ENCODE measurements around the gene ZNF184.
"Not testable (repeated sequence)": the region's sequence is repeated elsewhere in the genome, so short reads cannot be mapped to it uniquely, and the experiment has no call there.

Gene ZNF184

DNA sequence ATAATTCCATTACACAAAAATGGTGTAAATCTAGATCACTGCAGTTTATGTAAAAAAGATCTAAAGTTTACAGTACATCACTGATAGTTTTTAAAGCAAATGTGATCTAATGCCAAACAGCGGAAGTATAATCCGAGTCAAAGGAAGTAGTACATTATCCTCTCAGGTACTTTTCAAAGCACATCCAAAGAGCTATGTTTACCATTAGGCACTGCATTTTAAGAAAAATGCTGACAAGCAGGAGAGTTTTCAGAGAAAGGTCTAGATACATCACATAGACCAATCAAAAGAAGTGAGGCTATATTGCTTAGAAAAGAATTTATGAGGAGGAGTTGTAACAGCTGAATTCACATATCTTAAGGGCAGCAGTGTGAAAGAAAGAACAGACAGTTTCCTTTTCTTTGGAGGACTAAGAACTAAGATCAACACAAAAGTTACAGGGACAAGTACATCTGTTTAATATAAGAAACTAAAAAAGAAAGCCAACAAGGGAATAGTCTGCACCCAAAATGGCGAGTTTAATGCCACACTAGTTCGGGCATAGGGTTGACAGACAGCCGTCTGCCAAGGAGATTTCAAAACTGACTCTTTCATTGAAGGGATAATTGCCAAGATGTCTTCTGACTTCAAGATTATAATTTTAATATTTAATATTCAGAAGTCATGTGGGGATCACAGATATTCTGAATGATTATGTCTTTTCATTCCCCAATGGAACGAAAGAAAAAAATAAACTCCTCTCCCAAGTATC is 1.4 kb downstream of the ZNF184 start:
- no peaks in the 10 kb centered on the region for H3K9me3 Mint-ChIP-seq
- ATAC-seq (replicated peaks), result no peak
- H3K36me3 Mint-ChIP-seq, result peaks cover 21 to 41% of the 10 kb centered on the region in 2 donors
- peak overlapping the region; percentile 87 to 95 for H3K4me3 Mint-ChIP-seq
- H3K27ac Mint-ChIP-seq, result peak overlapping the region; percentile 1
- no peak for DNase-seq
- H3K27me3 Mint-ChIP-seq, result no peaks in the 10 kb centered on the region
- H3K4me1 Mint-ChIP-seq, result peaks cover 25 to 31% of the 10 kb centered on the region in 2 donors

DNA sequence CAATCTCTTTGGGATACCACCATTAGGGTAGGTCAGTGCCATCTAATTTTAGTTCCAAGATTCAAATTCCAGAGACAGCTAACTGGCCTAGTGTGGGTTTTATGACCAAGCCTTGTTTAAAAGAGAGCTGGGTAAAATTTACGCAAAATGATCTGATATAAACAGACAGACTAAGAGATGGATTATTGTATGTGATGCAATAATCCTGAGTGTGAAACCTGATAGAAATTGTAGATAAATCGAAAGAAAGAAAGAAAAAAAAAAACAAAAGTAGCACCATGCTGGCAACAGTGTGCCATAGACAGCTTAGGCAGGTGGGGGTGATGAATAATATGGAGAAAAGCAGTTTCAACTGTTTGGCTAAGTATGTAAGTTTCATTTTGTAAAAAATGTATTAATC is 2.9 kb downstream of the ZNF184 start:
- Mint-ChIP-seq H3K4me1 (peaks cover 27 to 31% of the 10 kb centered on the region in 2 donors), H3K9me3 (no peaks in the 10 kb centered on the region), H3K27me3 (no peaks in the 10 kb centered on the region), H3K4me3 (no peak overlapping the region), H3K27ac (no peak overlapping the region), H3K36me3 (peaks cover 24 to 47% of the 10 kb centered on the region in 2 donors)
- DNase-seq (no peak), ATAC-seq (replicated peaks) (no peak)

DNA sequence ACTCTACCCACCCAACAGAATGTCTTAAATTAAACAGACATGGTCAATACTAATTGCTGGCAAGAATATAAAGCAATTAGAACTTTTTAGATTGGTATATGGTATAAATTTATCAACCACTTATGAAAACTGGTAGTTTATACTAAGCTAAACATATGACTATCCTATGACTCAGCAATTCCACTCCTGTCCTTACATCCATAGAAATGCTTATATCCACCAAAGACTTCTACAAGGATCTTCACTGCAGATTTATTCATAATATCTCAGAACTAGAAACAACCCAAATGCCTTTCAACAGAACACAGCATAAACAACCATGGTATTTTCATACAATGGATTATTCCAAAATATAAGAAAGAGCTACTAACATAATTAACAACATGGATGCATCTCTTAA is 4.6 kb downstream of the ZNF184 start:
- Mint-ChIP-seq H3K4me1 (peaks cover 27 to 36% of the 10 kb centered on the region in 2 donors), H3K9me3 (no peaks in the 10 kb centered on the region), H3K27me3 (no peaks in the 10 kb centered on the region), H3K36me3 (peaks cover 37 to 61% of the 10 kb centered on the region in 2 donors), H3K4me3 (no peak overlapping the region), H3K27ac (no peak overlapping the region)
- DNase-seq (no peak), ATAC-seq (replicated peaks) (no peak)

DNA sequence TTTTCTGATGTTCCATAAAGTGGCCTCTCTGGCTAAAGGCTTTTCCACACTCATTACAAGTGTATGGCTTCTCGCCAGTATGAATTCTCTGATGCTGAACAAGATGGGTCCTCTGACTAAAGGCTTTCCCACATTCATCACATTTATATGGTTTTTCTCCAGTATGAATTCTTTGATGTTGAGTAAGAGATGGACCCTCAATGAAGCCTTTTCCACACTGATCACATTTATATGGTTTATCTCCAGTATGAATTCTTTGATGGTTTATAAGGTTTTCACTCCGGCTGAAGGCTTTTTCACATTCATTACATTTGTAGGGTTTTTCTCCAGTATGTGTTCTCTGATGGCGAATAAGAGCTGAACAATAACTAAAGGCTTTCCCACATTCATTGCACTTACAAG is 20.4 kb downstream of the ZNF184 start:
- Mint-ChIP-seq H3K9me3 (peaks cover 52 to 62% of the 10 kb centered on the region in 2 donors), H3K36me3 (peaks cover 86 to 93% of the 10 kb centered on the region in 2 donors), H3K27me3 (no peaks in the 10 kb centered on the region), H3K4me1 (no peaks in the 10 kb centered on the region), H3K4me3 (no peak overlapping the region), H3K27ac (no peak overlapping the region)
- ATAC-seq (replicated peaks), result no peak
- DNase-seq, result no peak

- Mint-ChIP-seq H3K27ac (no peak overlapping the region), H3K9me3 (peaks cover 50 to 57% of the 10 kb centered on the region in 2 donors), H3K36me3 (peaks cover 84 to 91% of the 10 kb centered on the region in 2 donors), H3K4me3 (no peak overlapping the region), H3K27me3 (no peaks in the 10 kb centered on the region), H3K4me1 (no peaks in the 10 kb centered on the region)
- ATAC-seq (replicated peaks) (no peak), DNase-seq (no peak)
Observed at GRCh38 chr6:27451660-27452390, 21.1 kb downstream of the ZNF184 start.

DNA sequence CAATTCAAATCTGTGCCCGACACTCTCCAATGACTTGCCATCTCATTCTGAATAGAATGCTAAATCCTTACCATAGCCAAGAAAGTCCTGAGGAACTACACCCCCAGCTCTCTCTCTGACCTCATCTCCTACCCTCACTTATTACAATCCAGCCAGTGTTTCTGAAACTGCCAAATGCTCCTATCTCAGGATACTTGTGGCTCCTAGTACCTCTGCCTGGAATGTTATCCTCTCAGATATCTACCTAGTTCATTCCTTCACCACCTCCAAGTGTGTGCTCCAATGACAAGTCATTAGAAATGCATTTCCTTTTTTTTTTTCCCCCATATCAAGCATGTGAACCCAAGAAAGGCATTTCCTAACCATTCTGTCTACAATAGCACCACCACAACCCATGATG is 24.4 kb downstream of the ZNF184 start:
- H3K9me3 Mint-ChIP-seq, result peaks cover 34 to 37% of the 10 kb centered on the region in 2 donors
- no peak overlapping the region for H3K27ac Mint-ChIP-seq
- no peak for DNase-seq
- ATAC-seq (replicated peaks), result no peak
- no peaks in the 10 kb centered on the region for H3K27me3 Mint-ChIP-seq
- peaks cover 57 to 66% of the 10 kb centered on the region in 2 donors for H3K36me3 Mint-ChIP-seq
- no peak overlapping the region for H3K4me3 Mint-ChIP-seq
- H3K4me1 Mint-ChIP-seq, result no peaks in the 10 kb centered on the region

DNA sequence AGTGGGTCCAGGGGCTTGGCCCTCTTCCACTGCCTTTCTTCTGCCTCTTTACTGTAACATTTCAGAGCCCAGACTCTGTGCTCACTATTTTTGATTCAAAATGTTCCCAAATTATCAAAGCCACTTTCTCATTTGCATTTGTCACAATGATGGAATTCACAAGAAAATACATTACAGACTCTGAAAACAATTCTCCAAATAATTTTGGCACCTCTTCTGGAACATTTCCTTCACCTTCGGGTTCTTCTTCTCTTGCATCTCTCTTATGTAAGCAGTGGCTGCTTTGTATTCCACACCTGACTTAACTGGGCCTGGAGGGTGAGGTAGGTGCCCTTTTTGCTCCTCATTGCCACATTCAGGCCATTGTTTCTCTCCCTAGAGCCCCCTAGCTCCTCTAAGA is 30.0 kb downstream of the ZNF184 start:
- peaks cover 15 to 24% of the 10 kb centered on the region in 2 donors for H3K36me3 Mint-ChIP-seq
- no peak overlapping the region for H3K27ac Mint-ChIP-seq
- H3K4me1 Mint-ChIP-seq, result no peaks in the 10 kb centered on the region
- no peak for ATAC-seq (replicated peaks)
- DNase-seq, result no peak
- no peak overlapping the region for H3K4me3 Mint-ChIP-seq
- H3K9me3 Mint-ChIP-seq, result peaks cover 7 to 10% of the 10 kb centered on the region in 2 donors
- H3K27me3 Mint-ChIP-seq, result no peaks in the 10 kb centered on the region

DNA sequence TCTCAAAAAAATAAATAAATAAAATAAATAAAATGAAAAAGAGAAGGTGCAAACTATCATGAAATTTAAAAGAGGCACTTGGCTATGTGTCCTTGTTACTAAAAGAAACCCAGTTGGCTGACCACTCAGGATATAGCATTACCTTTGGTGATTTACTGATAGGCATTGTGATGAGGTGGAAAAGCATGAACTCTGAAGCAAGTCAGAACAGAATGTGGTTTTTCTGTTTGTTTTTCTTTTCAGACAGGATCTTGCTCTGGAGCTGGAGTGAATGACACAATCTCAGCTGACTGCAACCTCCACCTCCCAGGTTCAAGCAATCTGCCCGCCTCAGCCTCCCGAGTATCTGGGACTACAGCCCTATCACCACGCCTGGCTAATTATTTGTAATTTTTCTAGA is 31.9 kb downstream of the ZNF184 start:
- peaks cover 7 to 11% of the 10 kb centered on the region in 2 donors for H3K9me3 Mint-ChIP-seq

GRCh38 chr6:27439371-27439770 is 33.5 kb downstream of the ZNF184 start:
- DNase-seq, result no peak
- Mint-ChIP-seq H3K9me3 (peaks cover 8 to 16% of the 10 kb centered on the region in 2 donors), H3K4me1 (no peaks in the 10 kb centered on the region), H3K27me3 (peaks cover 3 to 6% of the 10 kb centered on the region in 2 donors), H3K4me3 (no peak overlapping the region), H3K27ac (no peak overlapping the region), H3K36me3 (peaks cover 8% of the 10 kb centered on the region in 2 donors)
- no peak for ATAC-seq (replicated peaks)

More for the DNA sequence above, 31.9 kb downstream of the ZNF184 start:
- peaks cover 8 to 13% of the 10 kb centered on the region in 2 donors for H3K36me3 Mint-ChIP-seq
- H3K27me3 Mint-ChIP-seq, result peaks cover 0 to under 1% of the 10 kb centered on the region in 2 donors
- no peak for ATAC-seq (replicated peaks)
- H3K4me3 Mint-ChIP-seq, result no peak overlapping the region
- no peak overlapping the region for H3K27ac Mint-ChIP-seq
- no peak for DNase-seq
- H3K4me1 Mint-ChIP-seq, result no peaks in the 10 kb centered on the region

DNA sequence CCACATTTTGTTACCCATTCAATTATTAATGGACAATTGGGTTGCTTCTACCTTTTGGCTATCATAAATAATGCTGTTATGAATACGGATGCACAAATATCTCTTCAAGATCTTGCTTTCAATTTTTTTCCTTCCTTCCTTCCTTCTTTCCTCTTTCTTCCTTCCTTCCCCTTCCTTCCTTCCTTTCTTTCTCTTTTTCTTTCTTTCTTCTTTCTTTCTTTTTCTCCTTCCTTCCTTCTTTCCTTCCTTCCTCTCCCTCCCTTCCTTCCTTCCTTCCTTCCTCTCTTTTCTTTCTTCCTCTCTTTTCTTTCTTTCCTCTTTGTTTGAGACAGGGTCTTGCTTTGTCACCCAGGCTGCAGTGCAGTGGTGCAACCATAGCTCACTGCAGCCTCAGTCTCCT is 39.2 kb downstream of the ZNF184 start:
- H3K36me3 Mint-ChIP-seq, result peaks cover 4 to 5% of the 10 kb centered on the region in 2 donors
- ATAC-seq (replicated peaks) (no peak), DNase-seq (no peak)
- no peak overlapping the region for H3K27ac Mint-ChIP-seq
- peaks cover 14 to 15% of the 10 kb centered on the region in 2 donors for H3K27me3 Mint-ChIP-seq
- H3K9me3 Mint-ChIP-seq, result peaks cover 13 to 19% of the 10 kb centered on the region in 2 donors
- H3K4me3 Mint-ChIP-seq, result no peak overlapping the region
- H3K4me1 Mint-ChIP-seq, result no peaks in the 10 kb centered on the region

DNA sequence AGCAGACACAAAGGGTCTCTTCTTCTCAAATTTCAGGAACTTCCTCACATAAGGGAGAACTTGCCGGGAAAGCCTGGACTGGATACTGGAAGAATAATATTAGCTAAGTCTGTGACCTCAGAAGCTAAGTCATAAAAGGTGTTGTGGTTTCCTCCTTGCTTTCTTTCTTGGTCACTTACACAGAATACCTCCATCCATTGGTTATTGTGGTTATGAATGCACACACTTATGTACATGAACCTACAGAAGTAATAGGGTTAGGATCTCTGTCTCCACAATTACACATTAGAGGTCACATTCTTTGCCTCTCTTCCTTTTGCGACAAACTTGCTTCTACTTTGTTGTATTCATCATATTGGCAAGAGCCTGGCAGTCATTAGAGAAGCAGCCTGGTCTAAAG is 43.9 kb downstream of the ZNF184 start:
- peaks cover 7% of the 10 kb centered on the region in 2 donors for H3K9me3 Mint-ChIP-seq
- no peaks in the 10 kb centered on the region for H3K4me1 Mint-ChIP-seq
- no peak for DNase-seq
- no peak overlapping the region for H3K27ac Mint-ChIP-seq
- peaks cover 2 to 4% of the 10 kb centered on the region in 2 donors for H3K36me3 Mint-ChIP-seq
- peaks cover 8 to 11% of the 10 kb centered on the region in 2 donors for H3K27me3 Mint-ChIP-seq
- no peak for ATAC-seq (replicated peaks)
- no peak overlapping the region for H3K4me3 Mint-ChIP-seq

DNA sequence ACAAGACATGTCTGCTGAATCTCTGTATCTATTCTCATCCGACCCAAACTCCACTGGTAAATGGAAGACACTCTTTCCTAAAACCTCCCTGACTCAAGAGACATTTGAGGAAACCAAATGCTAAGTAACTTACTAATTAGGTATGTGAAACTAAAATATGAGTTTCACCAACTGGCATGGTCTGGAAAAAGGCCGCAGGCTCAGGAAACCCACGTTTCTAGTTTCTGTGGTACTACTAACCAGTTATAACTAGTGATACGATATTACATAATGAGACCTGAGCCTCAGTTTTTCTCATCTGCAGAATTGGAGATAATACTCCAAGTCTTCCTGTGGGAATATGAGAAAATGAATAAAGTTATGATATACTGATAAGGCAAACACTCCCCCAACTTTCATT is 44.4 kb downstream of the ZNF184 start:
- H3K27me3 Mint-ChIP-seq, result peaks cover 6 to 8% of the 10 kb centered on the region in 2 donors
- H3K27ac Mint-ChIP-seq, result no peak overlapping the region
- no peaks in the 10 kb centered on the region for H3K4me1 Mint-ChIP-seq
- DNase-seq, result no peak
- H3K36me3 Mint-ChIP-seq, result peaks cover 2 to 4% of the 10 kb centered on the region in 2 donors
- H3K4me3 Mint-ChIP-seq, result no peak overlapping the region
- H3K9me3 Mint-ChIP-seq, result peaks cover 2 to 6% of the 10 kb centered on the region in 2 donors
- ATAC-seq (replicated peaks), result no peak

DNA sequence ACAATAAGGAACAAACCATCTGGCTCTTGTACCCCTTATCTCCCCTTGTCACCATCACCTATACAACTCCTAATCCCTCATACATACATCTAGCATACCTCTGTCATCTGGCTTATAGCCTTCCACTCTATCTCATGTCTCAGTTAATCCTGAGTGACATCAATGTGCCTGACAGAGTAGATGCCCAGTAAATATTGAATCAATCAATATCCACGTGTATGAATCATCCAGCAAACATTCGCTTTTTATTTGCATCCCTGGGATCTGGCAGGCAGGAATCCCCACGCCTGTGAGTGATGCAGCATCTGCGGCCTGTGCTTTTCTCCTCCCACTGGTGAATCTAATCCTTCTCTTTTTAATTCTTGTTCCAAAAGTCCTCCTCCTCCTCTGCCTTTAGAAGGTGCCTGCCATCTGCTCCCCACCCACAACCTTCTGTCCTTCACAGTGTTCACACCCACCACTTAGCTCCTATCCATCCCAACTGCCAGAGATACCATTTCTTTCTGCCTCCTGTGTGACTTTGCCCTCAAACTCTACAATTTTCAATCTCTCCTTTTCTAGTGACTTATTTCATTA is 46.8 kb downstream of the ZNF184 start:
- peaks cover 4 to 18% of the 10 kb centered on the region in 2 donors for H3K27me3 Mint-ChIP-seq
- peaks cover 2 to 4% of the 10 kb centered on the region in 2 donors for H3K36me3 Mint-ChIP-seq
- ATAC-seq (replicated peaks) (no peak), DNase-seq (no peak)
- H3K27ac Mint-ChIP-seq, result no peak overlapping the region
- H3K4me3 Mint-ChIP-seq, result no peak overlapping the region
- peaks cover 4 to 5% of the 10 kb centered on the region in 2 donors for H3K9me3 Mint-ChIP-seq
- no peaks in the 10 kb centered on the region for H3K4me1 Mint-ChIP-seq

DNA sequence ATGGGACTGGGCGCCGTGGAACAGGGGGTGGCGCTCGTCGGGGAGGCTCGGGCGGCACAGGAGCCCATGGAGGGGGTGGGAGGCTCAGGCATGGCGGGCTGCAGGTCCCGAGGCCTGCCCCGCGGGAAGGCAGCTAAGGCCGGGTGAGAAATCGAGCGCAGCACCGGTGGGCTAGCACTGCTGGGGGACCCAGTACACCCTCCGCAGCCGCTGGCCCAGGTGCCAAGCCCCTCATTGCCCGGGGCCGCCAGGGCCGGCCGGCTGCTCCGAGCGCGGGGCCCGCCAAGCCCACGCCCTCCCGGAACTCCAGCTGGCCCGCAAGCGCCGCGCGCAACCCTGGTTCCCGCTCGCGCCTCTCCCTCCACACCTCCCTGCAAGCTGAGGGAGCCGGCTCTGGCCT is 48.1 kb downstream of the ZNF184 start:
- H3K27ac Mint-ChIP-seq; DNase-seq; H3K4me1 Mint-ChIP-seq; H3K4me3 Mint-ChIP-seq; ATAC-seq (replicated peaks); H3K9me3 Mint-ChIP-seq; H3K36me3 Mint-ChIP-seq: not testable (repeated sequence)
- H3K27me3 Mint-ChIP-seq, result peaks cover 8 to 19% of the 10 kb centered on the region in 2 donors
